RPMI8226 (cell line): ENCODE results near the gene GEN1.

Experiments
- DNase-seq: peaks from one replicate; pipeline ENCODE4 v3.0.0-alpha.2; 2015

GEN1 gene

GRCh38 chr2:17827785-17828184 lies 73.8 kb downstream of the GEN1 start:
- DNase-seq = no peak

- DNase-seq = peak; percentile 50
Observed at GRCh38 chr2:17830053-17831034, 76.4 kb downstream of the GEN1 start.

- no peak for DNase-seq
Observed at GRCh38 chr2:17835516-17835915, 81.6 kb downstream of the GEN1 start.
